Fibroblast of lung (primary cell): ENCODE measurements around the gene CRKL.

Experiments
- CTCF ChIP-seq, 2 donors: IDR thresholded peaks in 1 of 2; conservative IDR thresholded peaks in 1 of 2; 1 replicate in 1 of 2; 2 replicates in 1 of 2; pipeline ENCODE4 v1.5.1; 2011 to 2012; ENCODE audit warnings: low read length in 2 of 2, control low read depth in 1 of 2, inconsistent platforms in 1 of 2, low read depth in 1 of 2, mild to moderate bottlenecking in 1 of 2
- EZH2 ChIP-seq: IDR thresholded peaks from 2 replicates; pipeline ENCODE4 v1.5.1; 2012; ENCODE audit warnings: low read length, control low read depth, mild to moderate bottlenecking; ENCODE audit errors: missing control alignments

- TF ChIP-seq CTCF (conservative IDR thresholded peaks at IDR 0.05 in 1 of 2, IDR thresholded peaks at IDR 0.05 in 1 of 2; ENCODE audit: low read depth in 1 of 2, low read length in 2 of 2) (no peak), EZH2 (no peak)
These were observed 23.7 kb downstream of the CRKL start for GRCh38 chr22:20940904-20941385.
